GM12864 (cell line): ENCODE measurements around the gene MARCHF6.
"Not testable (repeated sequence)": the region's sequence is repeated elsewhere in the genome, so short reads cannot be mapped to it uniquely, and the experiment has no call there.

Source experiments
- DNase-seq: peaks from one replicate; pipeline ENCODE4 v3.0.0-alpha.2; 2011; ENCODE audit warnings: low read depth
- H3K4me3 ChIP-seq: 2 replicates; pipeline ENCODE4 v1.5.1; 2011; ENCODE audit warnings: mild to moderate bottlenecking, low read depth, low read length, control low read depth
- TF ChIP-seq, protein P1 (sequence below): IDR thresholded peaks from 2 replicates; pipeline ENCODE4 v1.5.1; 2011; ENCODE audit warnings: low read depth, mild to moderate bottlenecking, moderate library complexity, low read length, control low read depth, inconsistent platforms; ENCODE audit errors: missing control alignments

Gene MARCHF6

DNA sequence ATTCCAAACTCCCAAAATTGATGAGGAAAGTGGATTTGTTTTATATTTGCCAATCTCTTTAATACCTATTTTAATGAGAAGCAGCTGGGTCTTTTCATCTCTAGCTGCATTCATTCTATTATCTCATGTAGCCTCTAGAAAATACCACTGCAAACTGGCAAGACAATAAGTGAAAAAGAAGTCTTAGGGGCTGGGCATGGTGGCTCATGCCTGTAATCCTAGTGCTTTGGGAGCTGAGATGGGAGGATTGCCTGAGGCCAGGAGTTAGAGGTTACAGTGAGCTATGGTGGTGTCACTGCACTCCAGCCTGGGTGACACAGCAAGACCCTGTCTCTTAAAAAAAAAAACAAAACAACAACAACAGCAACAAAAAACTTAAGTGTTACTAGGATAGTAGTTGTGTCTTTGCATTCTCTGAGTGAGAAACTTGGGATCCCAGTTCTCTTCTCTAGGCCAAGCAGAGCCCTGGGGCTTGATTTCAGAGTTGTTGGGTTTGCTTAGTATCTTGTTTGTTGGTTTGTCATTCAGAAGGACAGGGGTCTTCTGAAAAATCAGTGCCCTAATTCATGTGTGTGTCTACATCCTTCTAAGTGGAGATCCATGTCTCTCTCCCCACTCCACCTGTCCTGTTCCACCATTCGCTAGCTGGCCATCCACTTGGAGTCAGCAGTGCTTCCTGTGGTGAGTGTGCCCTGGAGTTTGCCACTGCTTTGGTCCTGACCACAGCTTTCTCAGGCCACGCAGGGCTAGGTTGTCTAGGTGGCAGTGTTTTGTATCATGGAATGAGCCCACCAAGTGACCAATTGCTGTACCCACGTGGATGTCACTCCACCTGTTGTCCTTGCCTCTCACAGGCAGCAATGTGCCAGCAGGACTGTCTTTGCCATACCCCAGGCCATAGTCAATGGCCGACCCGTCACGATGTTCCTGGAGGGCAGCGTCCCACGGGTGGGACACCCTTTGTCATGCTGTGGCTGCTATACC is 19.5 kb downstream of the MARCHF6 start:
- no peak overlapping the region for H3K4me3 ChIP-seq
- DNase-seq = no peak
- TF ChIP-seq, protein P1, sequence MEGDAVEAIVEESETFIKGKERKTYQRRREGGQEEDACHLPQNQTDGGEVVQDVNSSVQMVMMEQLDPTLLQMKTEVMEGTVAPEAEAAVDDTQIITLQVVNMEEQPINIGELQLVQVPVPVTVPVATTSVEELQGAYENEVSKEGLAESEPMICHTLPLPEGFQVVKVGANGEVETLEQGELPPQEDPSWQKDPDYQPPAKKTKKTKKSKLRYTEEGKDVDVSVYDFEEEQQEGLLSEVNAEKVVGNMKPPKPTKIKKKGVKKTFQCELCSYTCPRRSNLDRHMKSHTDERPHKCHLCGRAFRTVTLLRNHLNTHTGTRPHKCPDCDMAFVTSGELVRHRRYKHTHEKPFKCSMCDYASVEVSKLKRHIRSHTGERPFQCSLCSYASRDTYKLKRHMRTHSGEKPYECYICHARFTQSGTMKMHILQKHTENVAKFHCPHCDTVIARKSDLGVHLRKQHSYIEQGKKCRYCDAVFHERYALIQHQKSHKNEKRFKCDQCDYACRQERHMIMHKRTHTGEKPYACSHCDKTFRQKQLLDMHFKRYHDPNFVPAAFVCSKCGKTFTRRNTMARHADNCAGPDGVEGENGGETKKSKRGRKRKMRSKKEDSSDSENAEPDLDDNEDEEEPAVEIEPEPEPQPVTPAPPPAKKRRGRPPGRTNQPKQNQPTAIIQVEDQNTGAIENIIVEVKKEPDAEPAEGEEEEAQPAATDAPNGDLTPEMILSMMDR = no peak

DNA sequence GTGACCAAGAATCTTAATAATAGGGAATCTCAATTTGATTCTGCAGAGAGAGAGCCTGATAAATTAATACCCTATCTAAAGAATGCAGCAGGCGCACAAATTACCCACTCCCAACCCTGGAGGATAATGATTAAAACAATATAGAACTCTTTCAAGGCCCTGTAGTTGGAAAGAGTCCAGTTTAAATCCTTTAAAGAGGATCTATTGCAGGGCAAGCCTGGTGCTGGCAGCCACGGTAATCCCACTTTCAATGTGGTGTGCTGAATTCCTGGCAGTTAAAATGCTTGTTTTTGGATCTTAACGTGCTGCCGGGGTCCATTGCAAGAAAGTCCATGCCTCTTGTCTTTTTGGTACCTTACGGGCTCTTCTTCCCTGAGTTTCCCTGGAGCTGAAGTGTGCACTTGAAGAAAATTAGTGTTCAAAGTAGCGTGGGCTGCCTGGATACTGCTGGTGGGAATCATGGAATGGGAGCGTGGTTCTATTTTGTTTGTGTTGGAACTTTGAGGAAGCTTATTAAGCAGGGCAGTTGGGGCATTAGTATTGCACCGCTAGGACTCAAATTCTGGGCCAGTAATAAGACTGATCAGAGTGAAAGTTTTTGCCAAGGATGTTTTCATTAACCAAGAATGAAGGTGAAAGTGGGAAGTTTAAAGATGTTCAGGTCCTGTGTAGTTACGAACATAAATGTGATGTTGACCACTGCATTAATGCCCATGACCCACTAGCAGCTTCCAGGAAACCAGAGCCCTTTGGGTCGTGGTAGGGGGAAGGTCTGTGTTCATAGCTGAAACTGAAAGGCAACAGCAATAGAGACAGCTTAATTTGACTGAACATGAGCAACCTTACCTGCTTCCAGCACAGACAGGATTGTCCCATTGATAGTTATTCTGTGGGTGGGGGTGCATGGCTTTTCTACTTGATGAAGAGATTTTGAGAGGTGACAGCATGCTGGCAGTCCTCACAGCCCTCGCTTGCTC is 20.8 kb downstream of the MARCHF6 start:
- no peak for DNase-seq
- TF ChIP-seq, protein P1 = no peak
- no peak overlapping the region for H3K4me3 ChIP-seq

DNA sequence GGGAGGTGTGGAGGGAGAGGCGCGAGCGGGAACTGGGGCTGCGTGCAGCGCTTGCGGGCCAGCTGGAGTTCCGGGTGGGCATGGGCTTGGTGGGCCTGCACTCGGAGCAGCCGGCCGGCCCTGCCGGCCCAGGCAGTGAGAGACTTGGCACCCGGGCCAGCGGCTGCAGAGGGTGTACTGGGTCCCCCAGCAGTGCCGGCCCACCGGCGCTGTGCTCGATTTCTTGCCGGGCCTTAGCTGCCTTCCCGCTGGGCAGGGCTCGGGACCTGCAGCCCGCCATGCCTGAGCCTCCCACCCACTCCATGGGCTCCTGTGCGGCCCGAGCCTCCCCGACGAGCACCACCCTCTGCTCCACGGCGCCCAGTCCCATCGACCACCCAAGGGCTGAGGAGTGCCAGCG is 21.7 kb downstream of the MARCHF6 start:
- H3K4me3 ChIP-seq, DNase-seq: not testable (repeated sequence)

DNA sequence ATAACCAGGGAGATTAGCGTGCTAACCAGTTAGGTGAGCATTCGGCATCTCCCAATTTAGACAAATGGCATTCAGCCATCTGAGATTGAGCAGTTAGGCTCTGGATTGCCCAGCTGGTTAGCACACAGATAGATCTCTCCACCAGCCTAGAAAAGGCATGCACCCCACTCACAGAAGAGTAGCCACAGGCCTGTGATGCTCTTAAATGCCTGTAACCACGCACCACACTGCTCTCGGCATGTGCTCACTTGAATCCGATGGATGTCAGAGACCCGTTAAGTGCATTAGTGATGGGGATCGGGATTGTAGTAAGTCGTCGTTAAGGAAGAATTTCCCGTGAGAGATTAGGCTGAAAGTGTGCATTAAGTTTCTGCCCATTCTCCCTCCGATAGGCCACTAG is 23.0 kb downstream of the MARCHF6 start:
- TF ChIP-seq, protein P1 = no peak
- no peak overlapping the region for H3K4me3 ChIP-seq
- DNase-seq = no peak

DNA sequence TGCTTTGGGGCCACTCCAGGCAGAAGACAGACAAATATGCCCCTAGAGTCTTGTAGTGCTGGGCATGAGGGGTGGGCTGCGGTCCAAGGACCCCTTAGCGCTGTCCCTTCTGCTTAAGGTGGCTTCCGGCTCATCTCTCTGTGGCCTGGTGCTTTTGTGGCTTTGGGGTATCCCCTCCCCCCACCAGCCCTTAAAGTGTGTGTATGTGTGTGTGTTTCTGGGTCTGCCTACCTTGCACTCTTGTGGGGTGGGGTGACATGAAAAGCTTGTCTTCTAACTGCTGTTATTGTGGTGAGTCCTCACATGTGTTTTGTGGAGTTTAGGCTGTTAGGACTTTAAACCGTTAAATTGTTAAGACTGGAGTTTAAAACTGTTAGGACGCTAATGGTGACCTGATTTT is 23.6 kb downstream of the MARCHF6 start:
- DNase-seq = no peak
- no peak overlapping the region for H3K4me3 ChIP-seq
- TF ChIP-seq, protein P1 = no peak

DNA sequence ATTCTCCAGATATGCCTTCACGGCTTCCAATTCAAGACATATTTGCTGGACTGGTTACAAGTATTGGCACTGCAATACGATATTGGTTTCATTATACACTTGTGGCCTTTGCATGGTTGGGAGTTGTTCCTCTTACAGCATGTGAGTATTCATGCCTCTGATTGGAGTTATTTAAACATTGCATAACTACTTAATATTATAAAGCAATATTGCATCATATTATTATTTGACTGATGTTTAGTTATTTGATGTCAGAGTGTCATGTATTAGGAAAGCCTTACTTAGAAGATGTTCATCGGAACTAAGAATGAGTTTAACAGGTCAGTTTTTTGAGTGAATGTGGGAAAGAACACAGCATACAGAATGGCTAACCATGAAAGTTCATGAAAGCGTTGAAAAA is 28.3 kb downstream of the MARCHF6 start:
- no peak for DNase-seq
- no peak overlapping the region for H3K4me3 ChIP-seq
- TF ChIP-seq, protein P1 = no peak

DNA sequence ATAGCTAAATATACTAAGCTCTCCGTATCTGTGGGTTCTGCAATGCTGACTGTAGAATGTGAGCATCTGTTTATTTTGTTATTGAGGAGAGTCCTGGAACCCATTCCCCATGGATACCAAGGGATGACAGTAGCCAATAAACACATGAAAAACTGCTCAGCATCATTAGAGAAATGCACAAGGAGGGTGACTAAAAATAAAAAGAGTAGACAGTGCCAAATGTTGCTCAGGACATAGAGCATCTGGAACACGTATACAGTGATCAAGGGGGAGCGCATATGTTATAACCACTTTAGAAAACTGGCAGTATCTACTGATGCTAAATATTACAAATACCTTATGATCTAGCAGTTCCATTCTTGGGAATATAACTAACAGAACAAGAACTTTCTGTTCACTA is 31.0 kb downstream of the MARCHF6 start:
- DNase-seq = no peak
- TF ChIP-seq, protein P1 = no peak
- no peak overlapping the region for H3K4me3 ChIP-seq
